PFSK-1 (cell line): ENCODE results near the gene TMEM255A.

ENCODE experiments used
- FOXP2 ChIP-seq: optimal IDR thresholded peaks from 2 replicates; pipeline ENCODE3; 2011; ENCODE audit warnings: borderline replicate concordance, control low read depth, inconsistent platforms; ENCODE audit not compliant: insufficient read depth; ENCODE audit errors: extremely low read length, extremely low read depth
- POLR2AphosphoS5 ChIP-seq: IDR thresholded peaks from 2 replicates; pipeline ENCODE4 v1.6.1; 2012; ENCODE audit warnings: low read depth, mild to moderate bottlenecking, control low read depth, low read length, moderate library complexity
- REST ChIP-seq, 2 experiments: IDR thresholded peaks; 2 replicates each; pipeline versions ENCODE4 v1.6.1 to v1.8.0; 2011 to 2012; ENCODE audit warnings: low read depth in 2 of 2, low read length in 2 of 2, control low read depth in 1 of 2, inconsistent platforms in 1 of 2, mild to moderate bottlenecking in 1 of 2, moderate library complexity in 1 of 2; ENCODE audit not compliant: insufficient read depth in 1 of 2
- SIN3A ChIP-seq: IDR thresholded peaks from 2 replicates; pipeline ENCODE4 v1.6.1; 2012; ENCODE audit warnings: mild to moderate bottlenecking, low read length, moderate library complexity, borderline replicate concordance; ENCODE audit not compliant: insufficient read depth
- TAF1 ChIP-seq: IDR thresholded peaks from 2 replicates; pipeline ENCODE4 v1.6.1; 2012; ENCODE audit warnings: low read length, control low read depth, borderline replicate concordance; ENCODE audit not compliant: insufficient read depth

The TMEM255A gene

GRCh38 chrX:120291211-120291610, 20.1 kb downstream of the TMEM255A start:
- no peak for TF ChIP-seq TAF1
- no peak for TF ChIP-seq REST (IDR thresholded peaks at IDR 0.05; ENCODE audit: insufficient read depth in 1 of 2, low read depth in 2 of 2, low read length in 2 of 2)
- no peak for TF ChIP-seq POLR2AphosphoS5
- TF ChIP-seq FOXP2: no peak
- TF ChIP-seq SIN3A: no peak

- TF ChIP-seq FOXP2 (no peak), SIN3A (no peak), POLR2AphosphoS5 (no peak), TAF1 (no peak), REST (IDR thresholded peaks at IDR 0.05; ENCODE audit: insufficient read depth in 1 of 2, low read depth in 2 of 2, low read length in 2 of 2) (no peak)
Measured at GRCh38 chrX:120290107-120290506, 21.2 kb downstream of the TMEM255A start.

- TF ChIP-seq POLR2AphosphoS5 (no peak), SIN3A (no peak), FOXP2 (no peak), REST (IDR thresholded peaks at IDR 0.05; ENCODE audit: insufficient read depth in 1 of 2, low read depth in 2 of 2, low read length in 2 of 2) (no peak), TAF1 (no peak)
Measured at GRCh38 chrX:120287513-120288112, 23.6 kb downstream of the TMEM255A start.

GRCh38 chrX:120286733-120287512, 24.3 kb downstream of the TMEM255A start:
- TF ChIP-seq TAF1 (no peak), FOXP2 (no peak), SIN3A (no peak), POLR2AphosphoS5 (no peak), REST (IDR thresholded peaks at IDR 0.05; ENCODE audit: insufficient read depth in 1 of 2, low read depth in 2 of 2, low read length in 2 of 2) (no peak)
